ENCODE data around the gene ZCCHC4.

DNA sequence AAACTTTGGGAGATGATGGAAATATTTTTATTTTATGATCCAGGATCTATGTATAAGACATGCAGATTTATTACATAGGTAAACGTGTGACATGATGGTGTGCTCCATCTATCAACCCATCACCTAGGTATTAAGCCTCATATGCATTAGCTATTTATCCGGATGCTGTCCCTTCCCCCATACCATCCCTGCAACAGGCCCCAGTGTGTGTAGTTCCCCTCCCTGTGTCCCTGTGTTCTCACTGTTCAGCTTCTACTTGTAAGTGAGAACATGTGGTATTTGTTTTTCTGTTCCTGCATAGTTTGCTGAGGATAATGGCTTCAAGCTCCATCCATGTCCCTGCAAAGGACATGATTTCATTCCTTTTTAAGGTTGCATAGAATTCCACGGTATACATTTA is 28.1 kb upstream of the ZCCHC4 start:
- TF ChIP-seq EZH2 (IDR thresholded peaks at IDR 0.05; ENCODE audit: borderline replicate concordance, low read depth, low read length, poor library complexity, severe bottlenecking), result no peak
- TF ChIP-seq CTCF (conservative IDR thresholded peaks at IDR 0.05; ENCODE audit: low read depth, low read length), result no peak

Data from A673 (cell line).